H1 (cell line): ENCODE results near the gene HS3ST5. TPM values are rescaled to one million over a fixed set of nuclear protein-coding genes. Genes with fewer than 3 reads are reported as not detected.

Experiments used
- CTCF ChIA-PET: fragments of 300-600 bp; sonication (Branson Sonifier 250); formaldehyde crosslinking; loops from one replicate; lab custom pipeline; 2021; ENCODE audit not compliant: partially characterized antibody; lab: Charles Lee
- POLR2A ChIA-PET: fragments of 300-600 bp; sonication (Branson Sonifier 250); formaldehyde crosslinking; loops from one replicate; lab custom pipeline; 2021; ENCODE audit warnings: inconsistent platforms; ENCODE audit not compliant: partially characterized antibody; lab: Charles Lee
- DNase-seq, 2 experiments: peaks; one replicate each; pipeline versions ENCODE4 v3.0.0 to v3.0.0-alpha.2; 2010 to 2022; ENCODE audit warnings: low spot score in 2 of 2, low read depth in 1 of 2, mixed read lengths in 1 of 2
- FAIRE-seq: peaks from 2 replicates; lab custom pipeline; 2011; peaks lifted over from hg19 to GRCh38; lab: Jason Lieb, UNC
- H2AFZ ChIP-seq: 2 replicates; pipeline ENCODE4 v1.8.1; 2012; ENCODE audit warnings: low read length, inconsistent platforms
- H2AK5ac ChIP-seq: 2 replicates; pipeline ENCODE4 v1.6.1; 2013; ENCODE audit warnings: low read depth, low read length
- H2BK120ac ChIP-seq: replicated peaks from 2 replicates; pipeline ENCODE3; 2013; ENCODE audit warnings: low read depth, low read length, inconsistent platforms
- H2BK12ac ChIP-seq: 2 replicates; pipeline ENCODE4 v1.6.1; 2013; ENCODE audit warnings: low read depth, low read length
- H2BK15ac ChIP-seq: 2 replicates; pipeline ENCODE4 v1.6.1; 2013; ENCODE audit warnings: low read length
- H2BK20ac ChIP-seq: 2 replicates; pipeline ENCODE4 v1.6.1; 2013; ENCODE audit warnings: low read length
- H2BK5ac ChIP-seq: 2 replicates; pipeline ENCODE4 v1.6.1; 2013; ENCODE audit warnings: low read depth, low read length
- H3K14ac ChIP-seq: 2 replicates; pipeline ENCODE4 v1.6.1; 2013; ENCODE audit warnings: inconsistent platforms; ENCODE audit not compliant: insufficient read length
- H3K18ac ChIP-seq: 2 replicates; pipeline ENCODE4 v1.6.1; 2013; ENCODE audit warnings: low read length; ENCODE audit errors: extremely low read depth
- H3K23ac ChIP-seq: 2 replicates; pipeline ENCODE4 v1.6.1; 2013; ENCODE audit warnings: inconsistent platforms; ENCODE audit not compliant: insufficient read length
- H3K23me2 ChIP-seq: 2 replicates; pipeline ENCODE4 v1.6.1; 2013; ENCODE audit warnings: low read depth, low read length
- H3K27ac ChIP-seq: 2 replicates; pipeline ENCODE4 v1.6.1; 2011; ENCODE audit warnings: low read depth, low read length, inconsistent platforms
- H3K27me3 ChIP-seq, 4 experiments: replicated peaks in 1 of 4; 1 replicate in 1 of 4; 2 replicates in 3 of 4; pipeline versions ENCODE4 v1.6.1 to v1.8.1; 2011 to 2013; ENCODE audit warnings: low read length in 3 of 4, mild to moderate bottlenecking in 3 of 4, inconsistent platforms in 2 of 4, mixed read lengths in 2 of 4, moderate library complexity in 1 of 4; ENCODE audit not compliant: control insufficient read depth in 3 of 4, insufficient read depth in 3 of 4; ENCODE audit errors: extremely low read depth in 1 of 4
- H3K36me3 ChIP-seq, 4 experiments: 2 replicates each; pipeline versions ENCODE4 v1.6.1 to v1.8.1; 2011 to 2013; ENCODE audit warnings: mild to moderate bottlenecking in 4 of 4, low read length in 3 of 4, moderate library complexity in 2 of 4, control low read depth in 1 of 4, inconsistent platforms in 1 of 4; ENCODE audit not compliant: insufficient read depth in 4 of 4, control insufficient read depth in 2 of 4
- H3K4ac ChIP-seq: replicated peaks from 2 replicates; pipeline ENCODE3; 2013; ENCODE audit warnings: low read length, low read depth, mixed read lengths, inconsistent platforms; ENCODE audit not compliant: insufficient read length
- H3K4me1 ChIP-seq, 4 experiments: replicated peaks in 1 of 4; 1 replicate in 1 of 4; 2 replicates in 3 of 4; pipeline versions ENCODE4 v1.6.1 to v1.8.1; 2011 to 2013; ENCODE audit warnings: low read length in 3 of 4, inconsistent platforms in 2 of 4, mixed read lengths in 1 of 4; ENCODE audit not compliant: insufficient read depth in 4 of 4, control insufficient read depth in 3 of 4
- H3K4me2 ChIP-seq, 2 experiments: 2 replicates each; pipeline versions ENCODE4 v1.6.1 to v1.8.1; 2011 to 2013; ENCODE audit warnings: low read depth in 2 of 2, low read length in 2 of 2, control low read depth in 1 of 2, inconsistent platforms in 1 of 2, mild to moderate bottlenecking in 1 of 2; ENCODE audit not compliant: insufficient read depth in 1 of 2
- H3K4me3 ChIP-seq, 4 experiments: fragments of 200-600, 300-600 bp in 1 of 4; sonication (generic), shearing (Covaris generic), sonication (Bioruptor Twin) in 1 of 4; 2 replicates each; pipeline versions ENCODE4 v1.5.1 to v1.8.1; 2011 to 2016; ENCODE audit warnings: low read length in 4 of 4, low read depth in 3 of 4, control low read depth in 2 of 4, inconsistent platforms in 2 of 4, mild to moderate bottlenecking in 2 of 4, mixed read lengths in 1 of 4, moderate library complexity in 1 of 4; ENCODE audit not compliant: insufficient read depth in 2 of 4; ENCODE audit errors: extremely low read depth in 1 of 4
- H3K56ac ChIP-seq: replicated peaks from 2 replicates; pipeline ENCODE3; 2013; ENCODE audit warnings: low read depth, mild to moderate bottlenecking, mixed read lengths, low read length, inconsistent platforms; ENCODE audit not compliant: insufficient read length
- H3K79me1 ChIP-seq: 2 replicates; pipeline ENCODE4 v1.6.1; 2013; ENCODE audit warnings: low read depth, low read length, control low read depth
- H3K79me2 ChIP-seq, 2 experiments: 2 replicates each; pipeline versions ENCODE4 v1.6.1 to v1.8.1; 2012 to 2013; ENCODE audit warnings: low read length in 2 of 2, mild to moderate bottlenecking in 2 of 2, inconsistent platforms in 1 of 2; ENCODE audit not compliant: insufficient read depth in 2 of 2, control insufficient read depth in 1 of 2
- H3K9ac ChIP-seq, 4 experiments: replicated peaks in 1 of 4; 1 replicate in 1 of 4; 2 replicates in 3 of 4; pipeline versions ENCODE4 v1.6.1 to v1.8.1; 2011 to 2013; ENCODE audit warnings: low read depth in 3 of 4, low read length in 3 of 4, control low read depth in 2 of 4, mild to moderate bottlenecking in 2 of 4, moderate library complexity in 2 of 4, inconsistent platforms in 1 of 4; ENCODE audit errors: extremely low read depth in 1 of 4
- H3K9me3 ChIP-seq, 2 experiments: 2 replicates each; pipeline versions ENCODE4 v1.6.1 to v1.8.1; 2012 to 2013; ENCODE audit warnings: mild to moderate bottlenecking in 2 of 2, moderate library complexity in 2 of 2, control low read depth in 1 of 2, inconsistent platforms in 1 of 2, low read depth in 1 of 2, low read length in 1 of 2, mixed read lengths in 1 of 2; ENCODE audit not compliant: insufficient read depth in 2 of 2
- H4K20me1 ChIP-seq, 2 experiments: replicated peaks in 1 of 2; 2 replicates each; pipeline versions ENCODE3 to v1.8.1; 2011 to 2013; ENCODE audit warnings: inconsistent platforms in 2 of 2, low read length in 2 of 2, mild to moderate bottlenecking in 1 of 2; ENCODE audit not compliant: insufficient read depth in 2 of 2, control insufficient read depth in 1 of 2
- H4K5ac ChIP-seq: 2 replicates; pipeline ENCODE4 v1.6.1; 2013; ENCODE audit warnings: low read length, low read depth, mixed read lengths, inconsistent platforms; ENCODE audit not compliant: insufficient read length
- H4K8ac ChIP-seq: 2 replicates; pipeline ENCODE4 v1.8.0; 2013; ENCODE audit warnings: mild to moderate bottlenecking, moderate library complexity, low read length, inconsistent platforms; ENCODE audit not compliant: insufficient read depth; ENCODE audit errors: extremely low read depth
- H4K91ac ChIP-seq: replicated peaks from 2 replicates; pipeline ENCODE3; 2013; ENCODE audit warnings: low read length, mixed read lengths, inconsistent platforms; ENCODE audit not compliant: insufficient read length
- BCL11A ChIP-seq, 2 experiments: IDR thresholded peaks; one replicate each; pipeline ENCODE4 v1.6.1; 2011; ENCODE audit warnings: low read depth in 2 of 2, low read length in 2 of 2, mild to moderate bottlenecking in 2 of 2
- TEAD4 ChIP-seq: IDR thresholded peaks from 2 replicates; pipeline ENCODE4 v1.6.1; 2012; ENCODE audit warnings: low read depth, low read length, inconsistent platforms, mixed read lengths
- polyA plus RNA-seq, 7 experiments: library from polyadenylated mRNA; depleted of rRNA in 3 of 7; stranded (reverse) in 5 of 7; unstranded in 2 of 7; fragments of >200 nt in 5 of 7; fragments of 200-250 nt in 2 of 7; gene quantifications; 1 replicate in 5 of 7; 2 replicates in 1 of 7; 4 replicates in 1 of 7; pipeline versions ENCODE4 v1.2.1 to v1.2.3, GENCODE V29; 2011 to 2013; ENCODE audit warnings: missing spikeins in 2 of 7, mixed read lengths in 2 of 7
- total RNA-seq: library from RNA; stranded (reverse); fragmentation: NEBNext Ultra II Directional; extraction: Animal tissue kit (Norgen Biotek cat#: 25700); gene quantifications from 2 replicates; pipeline ENCODE4 v1.2.1, GENCODE V29; 2021

The HS3ST5 gene
- total and polyA plus RNA-seq, 2 of the 8 experiments (the other 6 are each of a cell fraction or from before 2014, with no cell fraction given), result 1.2 to 9.9 TPM

GRCh38 chr6:114389111-114389510 lies 46.3 kb upstream of the HS3ST5 start:
- Histone ChIP-seq H2BK20ac (no peak overlapping the region), H3K4ac (no peak overlapping the region), H2BK15ac (no peak overlapping the region), H3K56ac (no peak overlapping the region), H4K91ac (no peak overlapping the region), H3K9me3 (no peaks in the 10 kb centered on the region), H3K27me3 (no peaks in the 10 kb centered on the region), H3K4me3 (no peak overlapping the region), H2AFZ (no peak overlapping the region), H2AK5ac (no peak overlapping the region), H3K18ac (no peak overlapping the region), H3K79me2 (no peaks in the 10 kb centered on the region), H4K8ac (no peak overlapping the region), H2BK12ac (no peak overlapping the region; the same call in 1 of the 2 replicates), H3K4me1 (peaks cover 3 to 23% (median 4%) of the 10 kb centered on the region in 4 experiments; a peak in 4 of 7 replicates), H3K14ac (no peak overlapping the region), H2BK120ac (no peak overlapping the region), H3K27ac (no peak overlapping the region), H4K20me1 (no peaks in the 10 kb centered on the region), H3K9ac (no peak overlapping the region), H4K5ac (peak overlapping the region; percentile 35), H3K23me2 (no peaks in the 10 kb centered on the region; the same call in 1 of the 2 replicates), H2BK5ac (no peak overlapping the region), H3K23ac (no peak overlapping the region), H3K36me3 (no peaks in the 10 kb centered on the region), H3K79me1 (no peaks in the 10 kb centered on the region)
- POLR2A ChIA-PET, result no interaction called here
- DNase-seq, result no peak
- no peak for FAIRE-seq
- CTCF ChIA-PET, result no interaction called here
- no peak for TF ChIP-seq BCL11A (IDR thresholded peaks at IDR 0.05; ENCODE audit: low read depth in 2 of 2, low read length in 2 of 2)
- 0 out of 2 replicates have a peak, but pooled peaks have one; percentile 15 for TF ChIP-seq TEAD4
- TF ChIP-seq, all 59 proteins: peak for 1
- H3K4me2 ChIP-seq, result no peak overlapping the region
